Naive B cell (primary cell): ENCODE data around the gene BEAN1. TPM values are rescaled to one million over a fixed set of nuclear protein-coding genes. Genes with fewer than 3 reads are reported as not detected.
"Not testable (repeated sequence)": the region's sequence is repeated elsewhere in the genome, so short reads cannot be mapped to it uniquely, and the experiment has no call there.

Source experiments
- ATAC-seq, 2 donors: fragments of 150-1000 bp; cut with Tn5 transposase; 2 replicates each; pipeline ENCODE4 v1.10.0; 2021; ENCODE audit warnings: low read depth in 2 of 2, mild to moderate bottlenecking in 2 of 2, moderate library complexity in 2 of 2
- DNase-seq: peaks from one replicate; pipeline ENCODE4 v3.0.0; 2022
- H3K27ac Mint-ChIP-seq, 6 donors: one replicate each; pipeline ENCODE4 v1.8.0; 2020 to 2022; ENCODE audit warnings: mild to moderate bottlenecking in 6 of 6, mixed read lengths in 6 of 6, moderate library complexity in 5 of 6, inconsistent platforms in 2 of 6
- H3K27me3 Mint-ChIP-seq, 3 donors: one replicate each; pipeline ENCODE4 v1.8.0; 2021 to 2022; ENCODE audit warnings: mixed read lengths in 3 of 3, mild to moderate bottlenecking in 1 of 3
- H3K36me3 Mint-ChIP-seq, 2 donors: one replicate each; pipeline ENCODE4 v1.8.0; 2020 to 2022; ENCODE audit warnings: mixed read lengths in 2 of 2, inconsistent platforms in 1 of 2, mild to moderate bottlenecking in 1 of 2
- H3K4me1 Mint-ChIP-seq, 3 donors: one replicate each; pipeline ENCODE4 v1.8.0; 2020 to 2022; ENCODE audit warnings: mixed read lengths in 3 of 3, inconsistent platforms in 1 of 3, mild to moderate bottlenecking in 1 of 3, moderate library complexity in 1 of 3
- H3K4me3 Mint-ChIP-seq, 8 donors: one replicate each; pipeline ENCODE4 v1.8.0; 2020 to 2022; ENCODE audit warnings: mild to moderate bottlenecking in 8 of 8, mixed read lengths in 8 of 8, moderate library complexity in 8 of 8, inconsistent platforms in 2 of 8
- H3K9me3 Mint-ChIP-seq, 7 donors: one replicate each; pipeline ENCODE4 v1.8.0; 2020 to 2022; ENCODE audit warnings: mixed read lengths in 7 of 7, mild to moderate bottlenecking in 5 of 7, inconsistent platforms in 2 of 7, moderate library complexity in 1 of 7
- polyA plus RNA-seq, 6 donors: library from polyadenylated mRNA; unstranded; fragments of 300-500 nt; fragmentation: Illumina TruSeq; gene quantifications; one replicate each; pipeline ENCODE4 v1.2.3, GENCODE V29; 2021; ENCODE audit warnings: low read depth in 6 of 6

The BEAN1 gene
- polyA plus RNA-seq, 6 donors from 2014 or later: not detected

GRCh38 chr16:66443269-66443652 lies 16.2 kb downstream of the BEAN1 start:
- Mint-ChIP-seq H3K9me3 (peaks cover 0 to 3% (median 0%) of the 10 kb centered on the region in 7 donors), H3K36me3 (no peaks in the 10 kb centered on the region), H3K27ac (no peak overlapping the region), H3K4me1 (no peaks in the 10 kb centered on the region), H3K4me3 (no peak overlapping the region), H3K27me3 (peaks cover 44 to 77% (median 65%) of the 10 kb centered on the region in 3 donors)
- ATAC-seq: no peak
- DNase-seq: no peak

- Mint-ChIP-seq H3K4me1 (no peaks in the 10 kb centered on the region), H3K9me3 (peaks cover 0 to 3% (median 0%) of the 10 kb centered on the region in 7 donors), H3K27me3 (peaks cover 42 to 69% (median 62%) of the 10 kb centered on the region in 3 donors), H3K4me3 (no peak overlapping the region), H3K36me3 (no peaks in the 10 kb centered on the region), H3K27ac (no peak overlapping the region)
- no peak for ATAC-seq
- no peak for DNase-seq
Measured at GRCh38 chr16:66444049-66444481, 17.0 kb downstream of the BEAN1 start.

GRCh38 chr16:66446737-66447136 lies 19.6 kb downstream of the BEAN1 start:
- Mint-ChIP-seq H3K36me3 (no peaks in the 10 kb centered on the region), H3K4me1 (no peaks in the 10 kb centered on the region), H3K27ac (peak overlapping the region in 1 of 6 donors; percentile 37), H3K4me3 (peak overlapping the region in 1 of 8 donors; percentile 70), H3K27me3 (peaks cover 22 to 50% (median 40%) of the 10 kb centered on the region in 3 donors), H3K9me3 (peaks cover 0 to 3% (median 0%) of the 10 kb centered on the region in 7 donors)
- no peak for ATAC-seq
- DNase-seq: no peak

- ATAC-seq (no peak), DNase-seq (no peak)
- Mint-ChIP-seq H3K4me1 (no peaks in the 10 kb centered on the region), H3K27ac (no peak overlapping the region), H3K27me3 (peaks cover 19 to 48% (median 40%) of the 10 kb centered on the region in 3 donors), H3K36me3 (no peaks in the 10 kb centered on the region), H3K4me3 (no peak overlapping the region), H3K9me3 (peaks cover 0 to 3% (median 0%) of the 10 kb centered on the region in 7 donors)
Measured at GRCh38 chr16:66447491-66447890, 20.4 kb downstream of the BEAN1 start.

GRCh38 chr16:66451548-66451947 lies 24.5 kb downstream of the BEAN1 start:
- Mint-ChIP-seq H3K4me1 (no peaks in the 10 kb centered on the region), H3K27me3 (peaks cover under 1 to 13% (median 10%) of the 10 kb centered on the region in 3 donors), H3K9me3 (no peaks in the 10 kb centered on the region), H3K36me3 (no peaks in the 10 kb centered on the region), H3K27ac (peak overlapping the region in 1 of 6 donors; percentile 21), H3K4me3 (no peak overlapping the region)
- ATAC-seq (no peak), DNase-seq (no peak)

- H3K27me3 Mint-ChIP-seq: peaks cover 7 to 16% (median 15%) of the 10 kb centered on the region in 3 donors
- H3K27ac Mint-ChIP-seq, H3K4me1 Mint-ChIP-seq, DNase-seq, ATAC-seq, H3K4me3 Mint-ChIP-seq, H3K9me3 Mint-ChIP-seq, H3K36me3 Mint-ChIP-seq: not testable (repeated sequence)
Measured at GRCh38 chr16:66453230-66453629, 26.1 kb downstream of the BEAN1 start.

- no peak overlapping the region for H3K27ac Mint-ChIP-seq
- H3K9me3 Mint-ChIP-seq: no peaks in the 10 kb centered on the region
Measured at GRCh38 chr16:66454751-66455150, 27.7 kb downstream of the BEAN1 start.

GRCh38 chr16:66455970-66456369 lies 28.9 kb downstream of the BEAN1 start:
- no peaks in the 10 kb centered on the region for H3K9me3 Mint-ChIP-seq
- H3K36me3 Mint-ChIP-seq: no peaks in the 10 kb centered on the region
- peaks cover 25 to 43% (median 37%) of the 10 kb centered on the region in 3 donors for H3K27me3 Mint-ChIP-seq
- no peak for DNase-seq
- ATAC-seq: no peak
- H3K4me1 Mint-ChIP-seq: no peaks in the 10 kb centered on the region
- no peak overlapping the region for H3K27ac Mint-ChIP-seq
- no peak overlapping the region for H3K4me3 Mint-ChIP-seq

More at GRCh38 chr16:66454751-66455150, 27.7 kb downstream of the BEAN1 start:
- no peak overlapping the region for H3K4me3 Mint-ChIP-seq
- H3K4me1 Mint-ChIP-seq: no peaks in the 10 kb centered on the region
- ATAC-seq: no peak
- H3K36me3 Mint-ChIP-seq: no peaks in the 10 kb centered on the region
- DNase-seq: no peak
- H3K27me3 Mint-ChIP-seq: peaks cover 15 to 31% (median 25%) of the 10 kb centered on the region in 3 donors

DNA sequence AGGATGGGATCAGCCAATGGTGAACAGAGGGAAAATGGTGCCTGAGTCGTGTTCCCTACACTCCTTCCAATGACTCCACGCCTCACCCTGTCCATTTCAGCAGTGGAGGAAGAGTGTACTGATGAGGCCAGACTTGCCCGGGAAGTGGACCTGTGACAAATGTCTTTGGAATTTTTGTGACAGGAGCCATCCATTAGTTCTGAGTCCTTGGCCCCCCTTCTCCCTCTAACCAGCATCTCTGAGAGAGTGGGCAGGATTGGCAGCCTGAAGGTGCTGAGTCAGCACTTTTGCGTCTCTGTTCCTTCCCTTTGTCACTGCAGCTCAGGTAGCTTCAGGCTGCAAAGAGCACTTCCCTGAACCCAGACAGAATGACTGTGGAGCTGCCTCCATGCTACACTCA lies 30.8 kb downstream of the BEAN1 start:
- H3K27me3 Mint-ChIP-seq: peaks cover 33 to 60% (median 57%) of the 10 kb centered on the region in 3 donors
- H3K36me3 Mint-ChIP-seq: no peaks in the 10 kb centered on the region
- H3K4me1 Mint-ChIP-seq: no peaks in the 10 kb centered on the region
- DNase-seq (no peak), ATAC-seq (no peak)
- H3K4me3 Mint-ChIP-seq: no peak overlapping the region
- H3K9me3 Mint-ChIP-seq: no peaks in the 10 kb centered on the region
- H3K27ac Mint-ChIP-seq: peak overlapping the region in 2 of 6 donors; percentile 33 to 47

DNA sequence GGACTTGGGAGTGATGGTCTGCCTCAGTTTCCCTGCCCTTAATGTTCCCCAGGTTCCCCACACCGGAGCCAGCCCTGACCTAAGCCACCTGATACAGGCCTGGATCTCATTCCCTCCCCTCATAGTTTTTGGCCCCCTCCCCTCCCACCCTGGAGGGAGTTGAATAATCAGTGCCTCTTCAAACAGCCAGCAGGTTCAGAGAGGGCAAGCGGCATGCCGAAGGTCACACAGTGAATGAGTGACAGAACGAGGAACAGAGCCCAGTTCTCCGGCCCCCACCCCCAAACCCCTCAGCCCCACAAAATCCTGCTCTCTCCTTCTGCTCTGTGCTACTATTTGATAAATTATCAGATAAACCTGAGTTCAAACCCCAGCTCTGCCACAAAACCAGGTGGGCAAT lies 31.2 kb downstream of the BEAN1 start:
- H3K9me3 Mint-ChIP-seq: no peaks in the 10 kb centered on the region
- H3K36me3 Mint-ChIP-seq: no peaks in the 10 kb centered on the region
- DNase-seq (no peak), ATAC-seq (no peak)
- H3K4me3 Mint-ChIP-seq: no peak overlapping the region
- H3K27me3 Mint-ChIP-seq: peaks cover 37 to 64% (median 61%) of the 10 kb centered on the region in 3 donors
- H3K4me1 Mint-ChIP-seq: no peaks in the 10 kb centered on the region
- H3K27ac Mint-ChIP-seq: peak overlapping the region in 2 of 6 donors; percentile 33 to 69

GRCh38 chr16:66458853-66459252 lies 31.8 kb downstream of the BEAN1 start:
- DNase-seq: no peak
- Mint-ChIP-seq H3K36me3 (no peaks in the 10 kb centered on the region), H3K9me3 (peaks cover 0 to 2% (median 0%) of the 10 kb centered on the region in 7 donors), H3K4me1 (no peaks in the 10 kb centered on the region), H3K27ac (no peak overlapping the region), H3K4me3 (no peak overlapping the region), H3K27me3 (peaks cover 42 to 70% (median 66%) of the 10 kb centered on the region in 3 donors)
- ATAC-seq: no peak

DNA sequence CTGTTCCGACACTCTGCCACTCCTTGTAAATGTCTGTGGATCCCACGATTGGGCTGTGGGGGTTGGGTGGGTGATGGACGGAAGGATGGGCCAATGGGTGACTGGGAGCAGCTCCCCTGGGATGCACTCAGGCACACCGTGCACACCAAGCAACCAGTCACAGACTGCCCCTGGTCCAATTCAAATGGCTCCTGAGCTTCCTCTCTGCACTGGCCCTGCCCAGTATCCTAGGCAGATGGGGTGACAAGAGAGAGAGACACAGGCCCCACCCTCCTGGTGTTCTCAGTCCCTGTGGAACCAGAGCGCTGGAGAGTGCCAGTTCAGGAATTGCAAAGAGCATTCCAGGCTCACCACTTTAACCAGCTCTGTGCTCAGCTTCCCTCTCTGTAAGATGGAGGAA lies 32.8 kb downstream of the BEAN1 start:
- H3K4me1 Mint-ChIP-seq: no peaks in the 10 kb centered on the region
- H3K9me3 Mint-ChIP-seq: peaks cover 0 to 2% (median 0%) of the 10 kb centered on the region in 7 donors
- no peak overlapping the region for H3K4me3 Mint-ChIP-seq
- DNase-seq (no peak), ATAC-seq (no peak)
- no peak overlapping the region for H3K27ac Mint-ChIP-seq
- H3K27me3 Mint-ChIP-seq: peaks cover 47 to 75% (median 72%) of the 10 kb centered on the region in 3 donors
- no peaks in the 10 kb centered on the region for H3K36me3 Mint-ChIP-seq

DNA sequence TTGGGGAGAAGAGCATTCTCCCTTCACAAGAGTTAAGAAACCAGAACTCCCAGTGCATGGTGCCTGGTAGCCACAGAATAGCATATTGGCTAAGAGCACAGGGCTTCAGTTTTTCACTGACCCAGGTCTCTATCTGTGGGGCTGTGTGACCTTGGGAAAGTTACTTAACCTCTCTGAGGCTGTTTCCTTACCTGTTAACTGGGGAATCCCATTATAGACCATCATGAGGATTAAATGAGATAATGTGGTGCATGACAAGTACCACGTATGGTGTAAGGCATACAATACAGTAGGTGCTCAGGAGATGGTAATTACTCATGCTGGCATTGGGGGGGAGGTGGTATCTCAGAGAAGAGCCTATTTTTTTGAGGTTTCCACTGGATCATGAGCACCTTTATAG lies 33.6 kb downstream of the BEAN1 start:
- ATAC-seq: no peak

GRCh38 chr16:66462912-66463311 lies 35.8 kb downstream of the BEAN1 start:
- Mint-ChIP-seq H3K4me3 (no peak overlapping the region), H3K4me1 (no peaks in the 10 kb centered on the region), H3K36me3 (no peaks in the 10 kb centered on the region), H3K9me3 (peaks cover 0 to 7% (median 3%) of the 10 kb centered on the region in 7 donors), H3K27ac (peak overlapping the region in 1 of 6 donors; percentile 33), H3K27me3 (peaks cover 53 to 91% (median 83%) of the 10 kb centered on the region in 3 donors)
- ATAC-seq (no peak), DNase-seq (no peak)

More for the DNA sequence above, 33.6 kb downstream of the BEAN1 start:
- Mint-ChIP-seq H3K27me3 (peaks cover 48 to 80% (median 75%) of the 10 kb centered on the region in 3 donors), H3K9me3 (peaks cover 0 to 2% (median 0%) of the 10 kb centered on the region in 7 donors), H3K36me3 (no peaks in the 10 kb centered on the region), H3K4me3 (no peak overlapping the region), H3K4me1 (no peaks in the 10 kb centered on the region), H3K27ac (no peak overlapping the region)
- DNase-seq: no peak
